ENCODE data around the gene DLGAP4. TPM values are rescaled to one million over a fixed set of nuclear protein-coding genes. Genes with fewer than 3 reads are reported as not detected.

DLGAP4 gene
- total RNA-seq, 2 donors from 2014 or later = 62.9 to 78.2 TPM

DNA sequence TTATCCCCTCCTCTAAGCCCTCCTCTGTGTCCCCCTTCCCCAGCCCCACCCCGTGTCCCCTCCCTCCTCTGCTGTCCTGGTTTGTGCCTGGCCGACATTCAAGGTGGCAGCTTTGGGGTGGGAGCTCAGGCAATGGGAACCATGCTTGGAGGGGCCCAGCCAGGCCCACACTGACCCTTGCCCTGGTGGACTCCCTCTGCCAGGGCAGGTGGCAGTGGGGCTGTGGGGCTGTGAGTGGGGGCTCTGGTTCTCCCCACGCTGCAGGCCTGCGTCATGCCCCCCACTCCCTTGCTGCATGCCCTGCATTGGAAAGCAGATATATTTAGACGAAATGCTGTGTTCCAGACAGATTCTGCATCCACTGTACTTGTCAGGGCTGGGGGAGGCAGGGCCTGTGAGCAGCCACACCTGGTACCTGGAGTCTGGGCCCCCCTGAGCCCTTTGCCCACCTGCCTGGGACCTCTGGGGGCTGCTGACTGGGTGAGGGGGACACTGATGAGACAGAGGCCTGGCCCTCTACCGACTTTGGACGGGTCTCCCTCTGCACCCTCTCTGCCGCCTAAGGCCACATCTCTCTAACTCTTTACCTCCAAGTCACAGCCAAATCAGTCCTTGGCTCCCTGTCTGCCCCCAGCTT lies 14.2 kb downstream of the DLGAP4 start:
- DNase-seq = no peak
- Mint-ChIP-seq H3K27me3 (ENCODE audit: insufficient read depth) (no peaks in the 10 kb centered on the region), H3K4me3 (no peak overlapping the region), H3K27ac (no peak overlapping the region), H3K36me3 (ENCODE audit: low read depth) (no peaks in the 10 kb centered on the region), H3K9me3 (peaks cover 7% of the 10 kb centered on the region), H3K4me1 (no peaks in the 10 kb centered on the region)
- H3K4me3 ChIP-seq (ENCODE audit: low read length) = no peak overlapping the region
- H3K9ac ChIP-seq (ENCODE audit: extremely low read depth, low read length, poor library complexity, severe bottlenecking) = no peak overlapping the region
- TF ChIP-seq, protein P1, sequence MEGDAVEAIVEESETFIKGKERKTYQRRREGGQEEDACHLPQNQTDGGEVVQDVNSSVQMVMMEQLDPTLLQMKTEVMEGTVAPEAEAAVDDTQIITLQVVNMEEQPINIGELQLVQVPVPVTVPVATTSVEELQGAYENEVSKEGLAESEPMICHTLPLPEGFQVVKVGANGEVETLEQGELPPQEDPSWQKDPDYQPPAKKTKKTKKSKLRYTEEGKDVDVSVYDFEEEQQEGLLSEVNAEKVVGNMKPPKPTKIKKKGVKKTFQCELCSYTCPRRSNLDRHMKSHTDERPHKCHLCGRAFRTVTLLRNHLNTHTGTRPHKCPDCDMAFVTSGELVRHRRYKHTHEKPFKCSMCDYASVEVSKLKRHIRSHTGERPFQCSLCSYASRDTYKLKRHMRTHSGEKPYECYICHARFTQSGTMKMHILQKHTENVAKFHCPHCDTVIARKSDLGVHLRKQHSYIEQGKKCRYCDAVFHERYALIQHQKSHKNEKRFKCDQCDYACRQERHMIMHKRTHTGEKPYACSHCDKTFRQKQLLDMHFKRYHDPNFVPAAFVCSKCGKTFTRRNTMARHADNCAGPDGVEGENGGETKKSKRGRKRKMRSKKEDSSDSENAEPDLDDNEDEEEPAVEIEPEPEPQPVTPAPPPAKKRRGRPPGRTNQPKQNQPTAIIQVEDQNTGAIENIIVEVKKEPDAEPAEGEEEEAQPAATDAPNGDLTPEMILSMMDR (conservative IDR thresholded peaks at IDR 0.05) = no peak
- no peaks in the 10 kb centered on the region for H3K36me3 ChIP-seq (ENCODE audit: control insufficient read depth, insufficient read depth, low read length)
- H3K4me1 ChIP-seq (ENCODE audit: control insufficient read depth, insufficient read depth, low read length) = no peaks in the 10 kb centered on the region
- no peaks in the 10 kb centered on the region for H3K27me3 ChIP-seq (ENCODE audit: control insufficient read depth, insufficient read depth, low read length, poor library complexity, severe bottlenecking)
- H3K27ac ChIP-seq (ENCODE audit: low read depth, low read length) = no peak overlapping the region
- WGBS, 2 experiments (ENCODE audit: insufficient coverage in 1 of 2, insufficient read length in 1 of 2) = 87 to 93% methylated on average over 5 to 8 of the region's 8 CpGs
- no peaks in the 10 kb centered on the region for H3K9me3 ChIP-seq (ENCODE audit: control insufficient read depth, low read length)

DNA sequence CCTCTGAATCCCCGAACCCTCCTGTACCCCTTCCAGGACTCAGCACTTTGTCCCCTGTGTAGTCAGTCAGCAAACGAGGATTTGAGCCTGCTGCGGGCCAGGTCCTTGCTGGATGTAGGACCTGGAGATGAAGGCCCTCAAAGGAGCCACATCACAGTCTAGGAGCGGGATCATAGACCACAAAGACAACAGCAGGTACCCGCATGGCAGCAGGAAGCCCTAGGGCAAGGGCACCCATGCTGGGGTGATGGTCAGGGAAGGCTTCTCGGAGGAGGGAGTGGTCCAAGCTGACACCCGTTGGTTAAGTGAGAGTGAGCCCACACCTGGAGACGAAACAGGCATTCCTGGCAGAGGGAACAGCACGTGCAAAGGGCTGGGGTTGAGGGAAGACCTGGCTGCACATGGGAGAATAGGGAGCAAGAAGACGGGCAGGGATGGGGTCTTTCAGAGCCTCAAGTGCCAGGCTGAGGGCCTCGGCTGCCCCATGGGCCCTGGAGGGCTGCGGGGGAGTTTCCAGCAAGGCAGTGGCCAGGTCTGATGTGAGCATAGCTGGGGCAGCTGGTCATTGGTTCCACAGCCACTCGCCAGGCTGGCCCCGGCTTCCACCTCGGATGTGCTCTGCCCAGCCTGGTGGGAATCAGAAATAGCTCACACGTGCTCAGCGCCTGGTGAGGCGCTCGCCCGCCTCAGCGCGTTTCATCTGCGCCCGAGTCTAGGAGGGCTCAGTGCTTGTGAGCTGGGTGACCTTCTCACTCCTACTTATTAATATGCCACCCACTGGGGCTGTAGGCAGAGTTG lies 15.0 kb downstream of the DLGAP4 start:
- Mint-ChIP-seq H3K9me3 (peaks cover 7% of the 10 kb centered on the region), H3K36me3 (ENCODE audit: low read depth) (no peaks in the 10 kb centered on the region), H3K4me1 (no peaks in the 10 kb centered on the region), H3K27ac (no peak overlapping the region), H3K4me3 (no peak overlapping the region), H3K27me3 (ENCODE audit: insufficient read depth) (no peaks in the 10 kb centered on the region)
- no peak overlapping the region for H3K4me3 ChIP-seq (ENCODE audit: low read length)
- WGBS, 2 experiments (ENCODE audit: insufficient coverage in 1 of 2, insufficient read length in 1 of 2) = 92 to 93% methylated on average over 13 to 24 of the region's 24 CpGs
- no peaks in the 10 kb centered on the region for H3K4me1 ChIP-seq (ENCODE audit: control insufficient read depth, insufficient read depth, low read length)
- no peaks in the 10 kb centered on the region for H3K9me3 ChIP-seq (ENCODE audit: control insufficient read depth, low read length)
- H3K27ac ChIP-seq (ENCODE audit: low read depth, low read length) = no peak overlapping the region
- DNase-seq = peak; percentile 36
- no peaks in the 10 kb centered on the region for H3K27me3 ChIP-seq (ENCODE audit: control insufficient read depth, insufficient read depth, low read length, poor library complexity, severe bottlenecking)
- TF ChIP-seq, protein P1 (conservative IDR thresholded peaks at IDR 0.05) = no peak
- H3K36me3 ChIP-seq (ENCODE audit: control insufficient read depth, insufficient read depth, low read length) = no peaks in the 10 kb centered on the region
- H3K9ac ChIP-seq (ENCODE audit: extremely low read depth, low read length, poor library complexity, severe bottlenecking) = no peak overlapping the region

DNA sequence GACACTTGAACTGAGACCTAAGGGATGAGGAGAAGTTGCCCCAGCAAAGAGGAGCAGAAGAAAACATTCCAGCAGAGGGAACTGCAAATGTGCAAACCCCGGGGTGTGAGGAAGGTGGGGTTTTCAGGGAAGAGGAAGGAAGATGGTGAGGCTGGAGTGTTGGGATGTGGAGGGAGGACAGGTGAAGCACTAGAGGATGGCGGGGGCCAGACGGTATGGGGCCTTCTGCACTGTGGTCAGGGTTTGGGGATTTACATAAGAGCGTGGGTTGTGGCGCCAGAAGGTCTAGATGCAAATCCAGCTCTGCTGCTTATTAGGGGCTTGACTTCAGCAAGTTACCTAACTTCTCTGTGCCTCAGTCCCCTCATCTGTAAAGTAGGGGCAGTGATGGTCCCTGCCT lies 16.0 kb downstream of the DLGAP4 start:
- Histone ChIP-seq H3K36me3 (ENCODE audit: control insufficient read depth, insufficient read depth, low read length) (no peaks in the 10 kb centered on the region), H3K27ac (ENCODE audit: low read depth, low read length) (no peak overlapping the region), H3K27me3 (ENCODE audit: control insufficient read depth, insufficient read depth, low read length, poor library complexity, severe bottlenecking) (no peaks in the 10 kb centered on the region), H3K4me1 (ENCODE audit: control insufficient read depth, insufficient read depth, low read length) (no peaks in the 10 kb centered on the region), H3K9ac (ENCODE audit: extremely low read depth, low read length, poor library complexity, severe bottlenecking) (no peak overlapping the region), H3K9me3 (ENCODE audit: control insufficient read depth, low read length) (no peaks in the 10 kb centered on the region), H3K4me3 (ENCODE audit: low read length) (no peak overlapping the region)
- H3K27ac Mint-ChIP-seq = no peak overlapping the region
- TF ChIP-seq, protein P1 (conservative IDR thresholded peaks at IDR 0.05) = no peak
- H3K4me1 Mint-ChIP-seq = no peaks in the 10 kb centered on the region
- H3K36me3 Mint-ChIP-seq (ENCODE audit: low read depth) = no peaks in the 10 kb centered on the region
- H3K4me3 Mint-ChIP-seq = no peak overlapping the region
- peaks cover 7% of the 10 kb centered on the region for H3K9me3 Mint-ChIP-seq
- WGBS, 2 experiments (ENCODE audit: insufficient coverage in 1 of 2, insufficient read length in 1 of 2) = 95 to 98% methylated on average over 4 to 5 of the region's 5 CpGs
- H3K27me3 Mint-ChIP-seq (ENCODE audit: insufficient read depth) = no peaks in the 10 kb centered on the region
- peak; percentile 34 for DNase-seq

Measured in endodermal cell (in vitro differentiated cells).